LHCN-M2 (cell line): ENCODE data around the gene CEP85L. TPM values are rescaled to one million over a fixed set of nuclear protein-coding genes. Genes with fewer than 3 reads are reported as not detected.
A peak's percentile ranks its signal among the peaks of the same experiment; 100 is the strongest.
"Not testable (repeated sequence)": the region's sequence is repeated elsewhere in the genome, so short reads cannot be mapped to it uniquely, and the experiment has no call there.

Source experiments
- DNase-seq: peaks from one replicate; pipeline ENCODE4 v3.0.0-alpha.2; 2012; ENCODE audit warnings: low read depth
- total RNA-seq: library from RNA; depleted of rRNA; stranded (reverse); fragments of >200 nt; gene quantifications from 2 replicates; pipeline ENCODE4 v1.2.3, GENCODE V29; 2014

CEP85L gene
- total RNA-seq, 1 experiment from 2014 or later = 10.9 TPM

DNA sequence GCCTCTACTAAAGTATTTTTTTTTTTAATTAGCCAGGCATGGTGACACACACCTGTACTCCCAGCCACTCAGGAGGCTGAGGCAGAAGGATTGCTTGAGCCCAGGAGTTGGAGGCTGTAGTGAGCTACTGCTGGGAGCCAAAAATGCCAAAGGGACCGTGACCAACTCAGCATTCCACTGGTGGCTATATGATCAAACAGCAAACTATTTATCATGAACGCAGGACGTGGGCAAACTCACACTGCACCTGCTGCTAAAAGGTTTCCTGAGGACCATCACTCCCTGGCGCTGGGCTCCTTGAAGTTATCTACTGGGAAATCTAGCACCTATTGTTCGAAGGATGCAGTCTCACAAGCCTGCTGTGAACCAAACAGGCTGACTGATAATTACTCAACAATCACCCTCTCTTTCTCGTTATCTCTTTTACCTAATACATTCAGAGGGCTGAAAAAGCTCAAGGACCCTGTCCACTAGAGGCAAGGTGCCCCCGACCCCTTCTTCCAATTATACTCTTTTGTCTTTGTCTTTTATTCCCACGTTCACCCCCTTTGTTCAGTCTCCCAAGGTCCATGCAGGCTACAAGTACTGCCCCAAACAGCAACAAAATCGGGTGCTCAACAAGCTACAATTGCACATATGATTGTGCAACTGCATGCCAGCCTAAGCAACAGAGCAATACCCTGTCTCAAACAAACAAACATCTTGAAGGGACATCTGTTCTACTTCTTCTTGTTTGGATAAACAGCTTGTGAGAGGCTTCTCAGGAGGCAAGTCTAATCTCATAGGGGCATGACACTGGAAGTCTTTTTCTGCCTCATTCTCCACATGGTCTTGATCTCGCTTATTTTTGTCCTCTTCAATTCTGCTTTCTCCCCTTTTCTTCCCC is 151.0 kb downstream of the CEP85L start:
- DNase-seq = peak; percentile 47

DNA sequence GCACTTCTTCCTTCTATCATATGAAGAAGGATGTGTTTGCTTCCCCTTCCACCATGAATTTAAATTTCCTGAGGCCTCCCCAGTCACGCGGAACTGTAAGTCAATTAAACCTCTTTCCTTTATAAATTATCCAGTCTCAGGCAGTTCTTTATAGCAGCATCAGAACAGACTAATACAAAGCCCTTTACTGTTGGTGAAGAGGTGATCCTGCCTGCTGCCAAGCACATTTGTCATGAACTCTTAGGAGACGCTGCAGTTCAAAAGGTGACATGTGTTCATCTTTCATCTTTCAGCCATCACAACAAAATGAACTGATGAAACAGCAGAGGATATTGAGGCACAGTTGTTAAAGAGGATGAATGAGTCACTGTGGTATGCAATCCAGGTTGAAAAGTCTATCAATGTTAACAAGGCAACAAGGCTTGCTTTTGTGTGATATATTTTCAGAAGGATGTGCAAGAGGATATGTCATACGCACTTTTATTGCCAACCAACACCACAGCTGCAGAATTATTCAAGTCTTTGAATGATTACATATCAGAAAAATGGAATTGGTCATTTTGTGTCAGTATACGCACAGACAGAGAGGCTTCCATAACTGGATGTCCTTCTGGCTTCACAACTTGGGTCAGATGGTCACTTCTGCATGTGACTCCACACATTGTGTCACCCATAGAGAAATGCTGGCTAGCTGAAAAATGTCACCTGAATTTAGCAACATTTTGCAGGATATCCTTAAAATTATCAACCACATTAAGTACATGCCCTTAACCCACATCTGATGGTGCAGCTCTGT is 155.7 kb downstream of the CEP85L start:
- DNase-seq = peak; percentile 89

DNA sequence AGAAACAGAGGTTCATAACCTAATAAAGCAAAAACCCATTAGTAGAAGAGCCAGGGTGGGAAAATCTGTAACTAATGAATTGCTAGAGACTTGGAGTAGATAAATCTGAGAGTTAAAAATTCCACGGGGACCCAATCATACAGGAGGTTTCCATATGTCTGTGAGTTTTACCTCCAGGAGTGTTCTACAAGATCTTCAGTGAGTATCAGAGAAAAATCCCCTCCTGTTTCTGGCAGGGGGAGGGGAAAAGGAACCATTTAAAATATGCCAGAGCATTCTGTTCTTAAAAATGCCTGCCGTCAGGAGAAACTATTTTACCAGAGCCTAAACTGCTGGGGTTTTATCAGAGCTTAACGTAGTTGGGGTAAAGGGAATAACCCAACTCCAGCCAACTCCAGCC is 157.3 kb downstream of the CEP85L start:
- no peak for DNase-seq

DNA sequence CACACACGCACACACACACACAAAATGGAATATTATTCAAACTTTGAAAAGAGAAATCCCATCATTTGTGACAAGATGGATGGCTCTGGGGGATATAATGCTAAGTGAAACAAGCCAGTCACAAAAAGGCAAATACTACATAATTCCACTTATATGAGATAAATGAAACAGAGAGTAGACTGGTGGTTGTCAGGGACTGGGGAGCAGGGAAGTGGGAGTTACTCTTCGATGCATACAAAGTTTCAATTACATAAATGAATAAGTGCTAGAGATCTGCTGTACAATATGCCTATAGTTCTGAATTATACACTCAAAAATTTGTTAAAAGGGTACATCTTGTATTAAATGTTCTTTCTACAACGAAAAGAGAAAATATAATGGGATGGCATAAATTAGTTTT is 161.4 kb downstream of the CEP85L start:
- no peak for DNase-seq

DNA sequence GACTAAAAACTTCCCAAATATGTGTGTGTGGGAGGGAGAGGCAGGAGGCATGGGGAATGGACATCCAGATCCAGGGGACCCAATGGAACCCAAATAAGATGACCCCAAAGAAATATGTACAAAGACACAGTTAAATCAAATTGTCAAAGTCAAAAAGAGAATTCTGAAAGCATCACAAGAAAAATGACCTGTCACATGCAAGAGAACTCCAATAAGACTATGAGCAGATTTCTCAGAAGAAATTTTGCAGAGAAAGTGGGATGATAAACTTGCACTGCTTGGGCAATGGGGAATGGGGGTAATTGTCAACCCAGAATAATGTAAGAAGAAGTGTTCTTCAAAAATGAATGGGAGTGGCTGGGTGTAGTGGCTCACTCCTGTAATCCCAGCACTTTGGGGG is 162.8 kb downstream of the CEP85L start:
- DNase-seq = no peak

DNA sequence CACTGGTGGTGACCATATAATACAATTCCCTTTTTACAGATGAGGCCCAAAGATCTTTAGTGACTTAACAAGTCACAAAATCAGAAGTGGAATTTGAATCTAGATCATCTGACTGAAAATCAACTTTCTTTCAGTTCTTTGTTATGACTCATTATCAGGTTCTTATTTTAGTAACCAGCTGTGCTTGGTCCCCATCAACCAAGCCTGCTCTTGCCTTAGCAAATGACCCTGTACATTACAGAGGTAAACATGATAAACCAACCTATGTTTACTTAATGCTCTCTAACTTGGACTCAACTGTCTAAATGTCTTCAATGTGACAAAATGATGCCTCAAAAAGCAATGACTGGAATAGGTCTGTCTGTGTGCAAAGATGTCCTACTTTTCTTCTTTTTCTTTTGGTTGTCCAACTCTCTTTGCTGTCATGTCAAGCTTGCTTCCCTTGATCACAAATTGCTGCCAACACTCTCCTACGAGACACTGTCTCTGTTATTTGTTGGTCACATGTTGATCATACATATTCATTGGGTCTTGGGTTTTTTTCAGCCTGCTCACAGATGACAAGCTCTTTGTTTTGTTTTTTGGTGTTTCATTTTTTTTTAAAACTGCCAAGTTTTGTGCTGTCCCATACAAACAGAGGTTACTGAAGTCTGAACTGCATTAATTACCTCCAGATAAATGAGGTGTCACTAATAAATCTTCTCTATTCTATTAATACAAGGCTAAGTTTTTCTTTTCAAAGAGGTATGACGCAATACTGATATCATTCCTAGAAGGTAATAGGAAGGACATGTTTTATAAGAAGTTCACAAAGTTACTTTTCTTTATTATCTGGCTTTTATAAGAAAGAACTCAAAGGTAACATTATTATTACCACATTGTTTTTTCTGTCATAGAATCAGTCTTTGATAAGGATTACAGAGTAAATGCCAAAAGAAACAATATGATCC is 165.5 kb downstream of the CEP85L start:
- peak; percentile 49 for DNase-seq

DNA sequence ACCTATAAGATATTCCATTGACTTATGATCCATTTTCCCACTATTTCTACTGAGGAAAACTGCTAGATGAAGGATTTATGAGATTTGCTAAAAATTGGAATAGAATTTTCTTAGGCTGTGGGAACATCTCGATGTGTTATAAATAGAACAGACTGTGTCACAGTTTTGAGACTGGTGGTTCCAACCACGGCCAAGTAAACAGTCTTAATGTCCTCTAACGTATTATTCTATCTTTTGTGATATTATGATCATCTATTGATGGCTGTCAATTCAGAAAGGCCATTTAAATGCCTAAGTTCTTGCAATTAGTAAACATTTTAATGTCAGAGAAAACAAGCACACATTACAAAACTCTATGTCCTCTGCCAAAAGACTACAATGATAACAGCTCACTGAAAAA is 174.8 kb downstream of the CEP85L start:
- DNase-seq = peak; percentile 7

DNA sequence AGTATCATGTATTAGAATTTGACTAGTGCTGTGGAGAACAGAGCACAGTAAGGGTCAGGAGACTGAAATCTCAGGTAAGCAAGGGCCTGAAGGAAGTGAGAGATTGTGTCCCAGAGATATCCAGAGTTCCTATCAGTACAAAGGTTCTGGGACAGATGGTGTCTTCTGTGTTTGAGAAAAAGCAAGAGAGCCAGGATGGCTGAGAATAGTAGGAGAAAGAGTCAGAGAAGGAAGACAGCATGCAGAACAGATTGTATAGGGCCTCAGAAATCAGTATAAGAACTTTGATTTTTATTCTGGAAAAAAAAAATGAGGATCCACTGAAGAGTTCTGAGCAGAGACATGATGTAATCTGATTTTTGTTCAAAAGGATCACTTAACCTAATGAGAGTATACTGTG is 178.1 kb downstream of the CEP85L start:
- DNase-seq = no peak

DNA sequence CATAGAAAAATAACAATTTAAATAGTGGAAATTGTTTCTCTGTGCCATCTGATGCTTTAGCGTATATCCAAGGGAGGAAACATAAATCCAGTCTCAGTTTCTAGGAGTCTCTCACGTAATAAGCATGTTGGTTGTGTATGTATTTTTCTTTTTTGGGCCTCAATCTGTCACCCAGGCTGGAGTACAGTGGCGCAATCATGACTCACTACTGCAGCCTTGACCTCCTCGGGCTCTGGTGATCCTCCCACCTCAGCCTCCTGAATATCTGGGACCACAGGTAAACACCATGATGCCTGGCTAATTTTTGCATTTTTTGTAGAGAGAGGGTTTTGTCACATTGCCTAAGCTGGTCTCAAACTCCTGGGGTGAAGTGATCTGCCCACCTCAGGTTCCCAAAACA is 181.9 kb downstream of the CEP85L start:
- peak; percentile 25 for DNase-seq

DNA sequence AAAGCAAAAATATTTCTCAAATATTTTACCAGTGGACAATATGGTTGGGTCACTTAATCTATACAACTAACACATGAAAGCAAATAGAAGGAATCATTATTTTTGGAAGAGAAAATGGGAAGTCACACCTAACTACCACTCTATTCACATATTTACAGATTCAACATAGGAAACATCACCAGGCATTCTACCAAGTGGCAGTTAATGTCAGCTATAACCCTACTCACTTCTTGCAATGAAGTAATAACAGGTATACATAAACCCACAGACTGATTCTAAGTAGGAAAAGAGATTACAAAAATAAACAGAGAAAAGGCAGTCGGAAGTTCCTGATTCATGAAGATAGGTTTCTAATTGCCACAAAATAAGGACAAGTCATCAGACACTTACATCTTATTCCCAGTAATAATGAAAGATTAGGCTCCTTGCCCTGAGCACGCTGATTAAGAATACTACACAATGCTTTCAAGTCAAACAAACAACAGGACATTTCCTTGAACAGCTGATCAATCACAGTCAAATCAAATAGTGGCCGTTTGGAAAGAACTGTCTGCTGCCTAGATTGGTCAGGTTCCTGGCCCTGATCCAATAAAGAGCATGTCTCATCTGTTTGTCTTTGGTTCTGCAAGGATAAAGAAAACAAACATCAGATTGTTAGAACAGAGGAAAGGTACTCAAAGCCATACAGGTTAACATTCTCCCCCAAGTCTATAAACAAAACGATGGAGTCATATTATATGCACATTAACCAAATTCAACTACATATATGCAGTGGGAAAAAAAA is 182.5 kb downstream of the CEP85L start:
- peak; percentile 64 for DNase-seq

DNA sequence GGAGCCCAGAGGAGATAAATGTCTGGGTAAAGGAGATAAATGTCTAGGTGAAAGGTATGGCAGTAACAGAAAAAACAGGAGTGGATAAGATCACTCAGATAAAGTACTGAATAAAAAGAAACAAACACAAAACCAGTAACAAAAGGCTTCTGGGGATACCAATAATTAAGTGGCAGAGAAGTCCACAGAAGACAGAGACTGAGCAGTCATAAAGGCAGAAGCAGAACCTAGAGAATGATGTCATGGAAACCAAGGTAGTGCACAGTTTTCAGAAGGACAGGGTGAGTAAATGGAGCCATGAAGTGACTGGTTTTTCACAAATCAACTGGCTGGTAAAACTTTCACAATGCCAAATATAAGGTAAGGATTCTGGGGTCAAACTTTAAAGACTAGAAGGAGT is 184.2 kb downstream of the CEP85L start:
- DNase-seq = no peak

DNA sequence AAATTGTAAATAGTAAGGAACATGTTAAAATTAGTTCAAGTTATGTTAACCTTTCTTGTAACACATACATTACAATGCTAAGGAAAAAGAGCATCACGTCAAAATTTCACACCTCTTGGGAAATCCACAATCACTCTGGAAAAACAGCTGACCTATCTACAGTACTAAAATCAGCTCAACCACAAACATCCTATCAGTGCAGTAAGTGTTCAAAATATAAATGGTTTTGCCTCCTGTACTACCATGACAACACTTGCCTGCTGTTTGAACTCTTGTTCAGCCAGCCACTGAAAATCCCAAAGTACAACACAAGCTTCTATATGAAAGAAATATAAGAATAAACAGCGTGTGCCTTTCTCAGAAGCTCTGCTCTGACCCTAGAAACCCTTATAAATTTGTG is 186.8 kb downstream of the CEP85L start:
- no peak for DNase-seq

DNA sequence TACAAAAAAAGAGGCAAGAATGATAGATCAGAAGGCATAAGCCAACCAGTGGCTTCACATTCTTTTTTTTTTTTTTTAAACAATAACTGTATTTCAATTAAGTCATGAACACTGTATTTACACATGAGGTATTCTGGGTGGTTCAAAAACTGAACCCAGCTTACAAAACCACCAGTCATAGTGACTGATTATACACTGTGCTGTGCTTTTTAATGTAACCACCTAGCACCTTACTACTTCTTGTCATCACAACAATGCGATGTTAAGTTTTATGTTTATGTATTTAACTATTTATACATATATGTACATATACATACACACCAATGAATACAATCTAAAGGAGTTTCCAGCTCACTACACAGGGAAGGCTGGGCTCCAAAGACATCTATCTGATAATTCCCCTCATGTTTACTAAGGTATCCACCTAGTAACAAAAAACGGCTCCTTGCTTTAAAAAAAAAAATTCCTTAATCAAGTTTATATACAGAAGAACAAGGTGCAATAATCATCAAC is 190.4 kb downstream of the CEP85L start:
- no peak for DNase-seq

DNA sequence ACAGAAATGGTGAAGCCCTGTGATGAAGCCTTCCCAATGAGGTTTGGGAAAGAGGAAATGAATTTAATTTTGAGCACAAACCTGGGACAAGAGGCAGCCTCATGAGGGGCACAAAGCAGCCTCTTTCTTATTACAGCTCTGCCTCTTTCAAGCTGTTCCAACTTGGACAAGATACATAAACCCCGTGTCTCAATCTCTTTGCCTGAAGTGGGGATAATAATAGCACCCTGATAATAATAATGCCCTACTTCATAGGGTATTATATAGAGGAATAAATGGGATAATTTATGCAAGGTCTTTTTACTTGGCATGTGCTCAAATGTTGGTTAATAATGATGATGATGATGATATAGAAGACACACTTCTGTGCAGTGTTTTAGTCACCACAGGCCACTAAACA is 194.4 kb downstream of the CEP85L start:
- DNase-seq = no peak

DNA sequence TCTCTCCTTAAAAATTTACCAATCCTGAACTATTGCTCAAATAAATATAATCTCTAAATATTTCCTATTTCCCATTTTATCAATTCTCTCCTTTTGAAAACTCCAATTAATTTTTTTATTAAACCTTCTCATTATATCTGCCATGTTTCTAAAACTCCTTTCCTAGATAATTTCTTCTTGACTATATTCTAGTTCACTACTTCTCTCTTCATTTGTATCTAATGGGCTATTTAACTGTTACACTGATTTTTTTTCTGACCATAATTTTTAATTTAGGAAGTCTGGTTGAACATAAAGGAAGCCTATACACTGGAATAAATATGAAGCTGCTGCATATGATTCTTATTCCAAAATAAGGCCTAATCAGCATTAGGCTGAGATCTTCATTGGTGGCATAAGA is 199.6 kb downstream of the CEP85L start:
- no peak for DNase-seq

DNA sequence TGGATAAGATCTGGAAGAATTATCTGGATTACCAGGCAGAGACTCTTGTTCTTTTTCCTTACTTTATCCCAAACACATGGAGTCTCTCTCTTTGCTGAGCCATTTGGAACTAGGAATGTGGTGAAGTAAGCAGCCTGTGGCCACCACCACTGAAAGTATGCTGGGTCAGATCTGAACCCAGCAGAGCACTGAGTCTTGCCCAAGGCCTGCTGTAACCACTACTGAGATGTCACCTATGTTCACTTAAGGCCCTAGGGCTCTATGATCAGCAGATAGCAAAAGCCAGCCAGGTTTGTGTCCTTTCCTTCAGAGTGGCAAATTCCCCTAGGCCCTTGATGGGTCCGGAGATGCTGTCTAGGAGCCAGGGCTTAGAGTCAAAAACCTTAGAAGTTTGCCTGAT is 206.6 kb downstream of the CEP85L start:
- no peak for DNase-seq

DNA sequence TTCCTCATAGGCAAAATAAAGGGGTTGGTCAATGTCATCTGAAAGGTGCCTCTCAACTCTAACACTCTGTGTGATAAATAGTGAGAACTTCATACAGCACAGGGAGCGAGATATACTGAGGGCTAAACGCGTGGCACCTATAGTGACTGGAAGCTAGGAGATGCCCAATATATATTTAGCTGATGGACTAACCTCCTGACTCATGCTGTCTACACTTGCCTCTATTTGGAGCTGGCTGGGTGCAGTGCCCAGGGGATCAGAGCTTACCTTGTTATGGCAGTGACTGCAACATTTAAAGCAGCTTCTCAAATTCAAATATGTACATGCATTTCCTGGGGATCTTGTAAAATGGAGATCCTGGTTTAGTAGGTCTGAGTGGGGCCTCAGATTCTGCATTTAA is 214.9 kb downstream of the CEP85L start:
- DNase-seq = no peak

DNA sequence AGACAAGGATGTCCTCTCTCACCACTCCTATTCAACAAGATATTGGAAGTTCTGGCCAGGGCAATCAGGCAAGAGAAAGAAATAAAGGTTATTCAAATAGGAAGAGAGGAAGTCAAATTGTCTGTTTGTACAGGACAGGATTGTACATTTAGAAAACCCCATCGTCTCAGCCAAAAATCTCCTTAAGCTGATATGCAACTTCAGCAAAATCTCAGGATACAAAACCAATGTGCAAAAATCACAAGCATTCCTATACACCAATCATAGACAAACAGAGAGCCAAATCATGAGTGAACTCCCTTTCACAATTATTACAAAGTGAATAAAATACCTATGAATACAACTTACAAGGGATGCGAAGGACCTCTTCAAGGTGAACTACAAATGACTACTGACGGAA is 217.2 kb downstream of the CEP85L start:
- not testable (repeated sequence) for DNase-seq

DNA sequence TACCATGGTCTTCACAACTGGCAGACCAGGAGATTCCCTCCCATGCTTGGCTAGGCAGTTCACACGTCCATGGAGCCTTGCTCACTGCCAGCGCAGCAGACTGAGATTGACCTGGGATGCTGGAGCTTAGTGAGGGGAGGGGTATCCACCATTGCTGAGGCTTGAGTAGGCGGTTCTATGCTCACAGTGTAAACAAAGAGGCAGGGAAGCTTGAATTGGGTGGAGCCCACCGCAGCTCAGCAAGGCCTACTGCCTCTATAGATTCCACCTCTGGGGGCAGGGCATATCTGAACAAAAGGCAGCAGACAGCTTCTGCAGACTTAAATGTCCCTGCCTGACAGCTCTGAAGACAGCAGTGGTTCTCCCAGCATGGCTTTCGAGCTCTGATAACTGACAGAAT is 230.1 kb downstream of the CEP85L start:
- not testable (repeated sequence) for DNase-seq
